Posterior vena cava (tissue), 2 donors: ENCODE measurements around the gene COQ5. TPM values are rescaled to one million over a fixed set of nuclear protein-coding genes. Genes with fewer than 3 reads are reported as not detected.
"Not testable (repeated sequence)": the region's sequence is repeated elsewhere in the genome, so short reads cannot be mapped to it uniquely, and the experiment has no call there.

ENCODE experiments used
- DNase-seq: peaks from one replicate; pipeline ENCODE4 v3.0.0-alpha.2; 2020; ENCODE audit warnings: low spot score
- intact Hi-C, 2 donors: fragments of 100-400 bp; cut with DNase I; formaldehyde crosslinking; loops; one replicate each; pipeline versions ENCODE4 v1.14.1 to v1.14.2; 2022 to 2023
- total RNA-seq, 2 donors: library from RNA; stranded (reverse); fragmentation: NEBNext Ultra II Directional; extraction: Animal tissue kit (Norgen Biotek cat#: 25700); gene quantifications; one replicate each; pipeline ENCODE4 v1.2.1, GENCODE V29; 2021
- donor health status: DM: yes; HTN: yes; CAD: no.
- donor health status: DM: yes; HTN: yes; CAD: no.

The COQ5 gene
- total RNA-seq, 2 donors from 2014 or later = 15.7 to 21.5 TPM

- DNase-seq = no peak
- intact Hi-C loops = no loop called here
Observed at GRCh38 chr12:120532701-120533238, 3.8 kb upstream of the COQ5 start.

- DNase-seq, intact Hi-C loops: not testable (repeated sequence)
Observed at GRCh38 chr12:120530418-120530761, 1.4 kb upstream of the COQ5 start.

GRCh38 chr12:120529641-120530417 is 871 bp upstream of the COQ5 start:
- intact Hi-C loops = no loop called here

GRCh38 chr12:120522568-120522967 is 6.4 kb downstream of the COQ5 start:
- intact Hi-C loops = no loop called here
- DNase-seq = no peak

More at GRCh38 chr12:120529641-120530417, 871 bp upstream of the COQ5 start:
- no peak for DNase-seq

GRCh38 chr12:120519324-120519723 is 9.6 kb downstream of the COQ5 start:
- intact Hi-C loops = loop anchor here in 1 of 2 donors (10.0 kb wide), 1 partner anchor 335 kb away; no protein-coding TSS in a partner anchor
- DNase-seq = not testable (repeated sequence)

- intact Hi-C loops = loop anchor here in 1 of 2 donors (10.0 kb wide), 1 partner anchor 331 kb away; no protein-coding TSS in a partner anchor
Observed at GRCh38 chr12:120515496-120515895, 13.5 kb downstream of the COQ5 start.

GRCh38 chr12:120514002-120514401 is 15.0 kb downstream of the COQ5 start:
- no peak for DNase-seq
- intact Hi-C loops = loop anchor here in 1 of 2 donors (10.0 kb wide), 1 partner anchor 329 kb away; no protein-coding TSS in a partner anchor

More at GRCh38 chr12:120515496-120515895, 13.5 kb downstream of the COQ5 start:
- DNase-seq = no peak

GRCh38 chr12:120508537-120508936 is 20.4 kb downstream of the COQ5 start:
- no peak for DNase-seq
- intact Hi-C loops = no loop called here

GRCh38 chr12:120504587-120504986 is 24.4 kb downstream of the COQ5 start:
- intact Hi-C loops = no loop called here
- no peak for DNase-seq

- no peak for DNase-seq
- intact Hi-C loops = no loop called here
Observed at GRCh38 chr12:120500581-120500980, 28.4 kb downstream of the COQ5 start.

GRCh38 chr12:120498870-120499515 is 30.0 kb downstream of the COQ5 start:
- DNase-seq = no peak
- intact Hi-C loops = no loop called here

GRCh38 chr12:120497524-120498150 is 31.3 kb downstream of the COQ5 start:
- DNase-seq = no peak
- intact Hi-C loops = no loop called here

- intact Hi-C loops = no loop called here
- peak; percentile 87 for DNase-seq
Observed at GRCh38 chr12:120496413-120497340, 32.3 kb downstream of the COQ5 start.

- intact Hi-C loops = no loop called here
Observed at GRCh38 chr12:120495731-120496412, 33.1 kb downstream of the COQ5 start, which contains the start of gene DYNLL1. Gene DYNLL1, plus strand, starts transcription at chr12:120496113. Its CDS starts 309 bp downstream, at chr12:120496422.

GRCh38 chr12:120495186-120495730 is 33.7 kb downstream of the COQ5 start:
- intact Hi-C loops = no loop called here
- no peak for DNase-seq

More at GRCh38 chr12:120495731-120496412, 33.1 kb downstream of the COQ5 start, which contains the start of gene DYNLL1:
- DNase-seq = peak; percentile 99

GRCh38 chr12:120490833-120491512 is 38.0 kb downstream of the COQ5 start:
- intact Hi-C loops = no loop called here
- peak; percentile 82 for DNase-seq

- no peak for DNase-seq
- intact Hi-C loops = no loop called here
Observed at GRCh38 chr12:120490325-120490724, 38.6 kb downstream of the COQ5 start.
